Measurements from ENCODE around the gene SLC16A8.
A peak's percentile ranks its signal among the peaks of the same experiment; 100 is the strongest.

Gene SLC16A8

GRCh38 chr22:38029901-38030300 is 54.1 kb downstream of the SLC16A8 start (continued):
- TF ChIP-seq PATZ1 (CRISPR knock-in tag; IDR thresholded peaks at IDR 0.05; ENCODE audit: borderline replicate concordance) (no peak), POU6F1 (CRISPR knock-in tag; IDR thresholded peaks at IDR 0.05; ENCODE audit: borderline replicate concordance, low read depth) (no peak), ESRRG (CRISPR knock-in tag; IDR thresholded peaks at IDR 0.05) (no peak), ZC3H10 (CRISPR knock-in tag; IDR thresholded peaks at IDR 0.05) (no peak)

GRCh38 chr22:38029370-38029769 is 54.6 kb downstream of the SLC16A8 start:
- TF ChIP-seq PATZ1 (CRISPR knock-in tag; IDR thresholded peaks at IDR 0.05; ENCODE audit: borderline replicate concordance) (no peak), ZFP3 (CRISPR knock-in tag; IDR thresholded peaks at IDR 0.05) (peak; percentile 83)
- no peak for ATAC-seq

- ATAC-seq, result no peak
- TF ChIP-seq TCF4 (CRISPR knock-in tag; IDR thresholded peaks at IDR 0.05; ENCODE audit: borderline replicate concordance) (no peak), ZNF70 (CRISPR knock-in tag; IDR thresholded peaks at IDR 0.05) (no peak), SNAI2 (CRISPR knock-in tag; IDR thresholded peaks at IDR 0.05) (no peak), TSHZ2 (CRISPR knock-in tag; IDR thresholded peaks at IDR 0.05) (no peak), CSDC2 (CRISPR knock-in tag; IDR thresholded peaks at IDR 0.05) (no peak), CREB5 (CRISPR knock-in tag; IDR thresholded peaks at IDR 0.05; ENCODE audit: low read depth) (no peak), OSR1 (CRISPR knock-in tag; IDR thresholded peaks at IDR 0.05) (no peak), ZFP3 (CRISPR knock-in tag; IDR thresholded peaks at IDR 0.05) (no peak), POU6F1 (CRISPR knock-in tag; IDR thresholded peaks at IDR 0.05; ENCODE audit: borderline replicate concordance, low read depth) (no peak), PPARA (CRISPR knock-in tag; IDR thresholded peaks at IDR 0.05; ENCODE audit: borderline replicate concordance) (no peak), RARB (CRISPR knock-in tag; IDR thresholded peaks at IDR 0.05) (no peak), GLIS3 (CRISPR knock-in tag; IDR thresholded peaks at IDR 0.05) (no peak), ZNF8 (CRISPR knock-in tag; IDR thresholded peaks at IDR 0.05) (no peak), BACH2 (CRISPR knock-in tag; IDR thresholded peaks at IDR 0.05; ENCODE audit: borderline replicate concordance) (no peak), ZC3H10 (CRISPR knock-in tag; IDR thresholded peaks at IDR 0.05) (no peak), ISL1 (CRISPR knock-in tag; IDR thresholded peaks at IDR 0.05) (no peak), CSRNP3 (CRISPR knock-in tag; IDR thresholded peaks at IDR 0.05) (no peak), TOX (CRISPR knock-in tag; IDR thresholded peaks at IDR 0.05; ENCODE audit: borderline replicate concordance) (no peak), ZFP30 (CRISPR knock-in tag; IDR thresholded peaks at IDR 0.05) (no peak), ESRRG (CRISPR knock-in tag; IDR thresholded peaks at IDR 0.05) (no peak)
These were observed 55.4 kb downstream of the SLC16A8 start for GRCh38 chr22:38028344-38029130.
